Activated CD8-positive, alpha-beta T cell treated with anti-CD3 and anti-CD28 coated beads for 36 hours (primary cell): ENCODE data around the gene DLG2. TPM values are rescaled to one million over a fixed set of nuclear protein-coding genes. Genes with fewer than 3 reads are reported as not detected.

Experiments used
- ATAC-seq: fragments of 200-7000 bp; cut with Tn5 transposase; one replicate; pipeline ENCODE4 v1.10.0; 2021; ENCODE audit warnings: mild to moderate bottlenecking, moderate library complexity
- CTCF ChIA-PET: fragments of 350-600 bp; sonication (Branson Sonifier 250); formaldehyde crosslinking; loops from one replicate; lab custom pipeline; 2021; ENCODE audit warnings: antibody characterized with exemption; lab: Charles Lee
- POLR2A ChIA-PET: fragments of 350-600 bp; sonication (Branson Sonifier 250); formaldehyde crosslinking; loops from one replicate; lab custom pipeline; 2021; ENCODE audit warnings: antibody characterized with exemption; lab: Charles Lee
- DNase-seq: peaks from one replicate; pipeline ENCODE4 v3.0.0-alpha.2; 2020
- H3K27ac Mint-ChIP-seq: one replicate; pipeline ENCODE4 v1.8.0; 2021; ENCODE audit warnings: mild to moderate bottlenecking, mixed read lengths
- H3K27me3 Mint-ChIP-seq: one replicate; pipeline ENCODE4 v1.8.0; 2021; ENCODE audit warnings: mixed read lengths
- H3K36me3 Mint-ChIP-seq: one replicate; pipeline ENCODE4 v1.8.0; 2021; ENCODE audit warnings: low read depth, mixed read lengths
- H3K4me1 Mint-ChIP-seq: one replicate; pipeline ENCODE4 v1.8.0; 2021; ENCODE audit warnings: low read depth, mixed read lengths
- H3K4me3 Mint-ChIP-seq: one replicate; pipeline ENCODE4 v1.8.0; 2021; ENCODE audit warnings: mild to moderate bottlenecking, moderate library complexity, mixed read lengths
- H3K9me3 Mint-ChIP-seq: one replicate; pipeline ENCODE4 v1.8.0; 2021; ENCODE audit warnings: mixed read lengths
- CTCF ChIP-seq: fragments of 200-600 bp; IDR thresholded peaks from one replicate; pipeline ENCODE4 v1.8.0; 2022; ENCODE audit warnings: antibody characterized with exemption, mild to moderate bottlenecking
- intact Hi-C: fragments of 100-400 bp; cut with micrococcal nuclease; formaldehyde crosslinking; loops from one replicate; pipeline ENCODE4 v1.10.0; 2022
- total RNA-seq, 2 experiments: library from RNA; stranded (reverse); gene quantifications; one replicate each; pipeline ENCODE4 v1.2.3, GENCODE V29; 2021

Gene DLG2
- total RNA-seq, 2 experiments from 2014 or later: 2.2 to 2.6 TPM

GRCh38 chr11:83625336-83625735, 2001.8 kb downstream of the DLG2 start:
- CTCF ChIA-PET: no interaction called here
- H3K36me3 Mint-ChIP-seq: no peaks in the 10 kb centered on the region
- POLR2A ChIA-PET: interaction anchor here (1.0 kb wide), 1 partner anchor 151 kb away, joined by 3 read pairs; no protein-coding TSS in a partner anchor

GRCh38 chr11:83617671-83618070, 2009.5 kb downstream of the DLG2 start:
- Mint-ChIP-seq H3K27ac (no peak overlapping the region), H3K27me3 (no peaks in the 10 kb centered on the region), H3K9me3 (no peaks in the 10 kb centered on the region), H3K4me3 (no peak overlapping the region), H3K4me1 (no peaks in the 10 kb centered on the region), H3K36me3 (no peaks in the 10 kb centered on the region)
- intact Hi-C loops: no loop called here
- ChIA-PET CTCF (no interaction called here), POLR2A (no interaction called here)
- ATAC-seq (no peak), DNase-seq (no peak)
- TF ChIP-seq CTCF: no peak

More at GRCh38 chr11:83625336-83625735, 2001.8 kb downstream of the DLG2 start:
- no peak overlapping the region for H3K4me3 Mint-ChIP-seq
- no peak for TF ChIP-seq CTCF
- H3K27ac Mint-ChIP-seq: no peak overlapping the region
- ATAC-seq (no peak), DNase-seq (no peak)
- no peaks in the 10 kb centered on the region for H3K4me1 Mint-ChIP-seq
- H3K27me3 Mint-ChIP-seq: no peaks in the 10 kb centered on the region
- no peaks in the 10 kb centered on the region for H3K9me3 Mint-ChIP-seq
- intact Hi-C loops: no loop called here

GRCh38 chr11:83613767-83614121, 2013.4 kb downstream of the DLG2 start:
- H3K9me3 Mint-ChIP-seq: no peaks in the 10 kb centered on the region
- CTCF ChIA-PET: no interaction called here
- no peaks in the 10 kb centered on the region for H3K27me3 Mint-ChIP-seq
- no peaks in the 10 kb centered on the region for H3K4me1 Mint-ChIP-seq
- H3K36me3 Mint-ChIP-seq: no peaks in the 10 kb centered on the region
- no peak for TF ChIP-seq CTCF
- no peak overlapping the region for H3K27ac Mint-ChIP-seq
- no peak for ATAC-seq
- POLR2A ChIA-PET: no interaction called here
- no peak overlapping the region for H3K4me3 Mint-ChIP-seq
- DNase-seq: no peak
- intact Hi-C loops: no loop called here

- ChIA-PET CTCF (no interaction called here), POLR2A (no interaction called here)
- no peak overlapping the region for H3K4me3 Mint-ChIP-seq
- no peak for TF ChIP-seq CTCF
- no peak for ATAC-seq
- intact Hi-C loops: no loop called here
- no peaks in the 10 kb centered on the region for H3K9me3 Mint-ChIP-seq
- no peak for DNase-seq
- H3K4me1 Mint-ChIP-seq: no peaks in the 10 kb centered on the region
- H3K27ac Mint-ChIP-seq: no peak overlapping the region
- H3K36me3 Mint-ChIP-seq: no peaks in the 10 kb centered on the region
- no peaks in the 10 kb centered on the region for H3K27me3 Mint-ChIP-seq
Measured at GRCh38 chr11:83612891-83613766, 2014.0 kb downstream of the DLG2 start.

- no peak for ATAC-seq
- intact Hi-C loops: no loop called here
- H3K4me1 Mint-ChIP-seq: no peaks in the 10 kb centered on the region
Measured at GRCh38 chr11:83611600-83611999, 2015.5 kb downstream of the DLG2 start.

More at GRCh38 chr11:83611600-83611999, 2015.5 kb downstream of the DLG2 start:
- Mint-ChIP-seq H3K9me3 (no peaks in the 10 kb centered on the region), H3K4me3 (no peak overlapping the region), H3K27me3 (peaks cover 2% of the 10 kb centered on the region), H3K36me3 (no peaks in the 10 kb centered on the region), H3K27ac (no peak overlapping the region)
- TF ChIP-seq CTCF: no peak
- ChIA-PET CTCF (no interaction called here), POLR2A (no interaction called here)
- DNase-seq: no peak
